GM18498 (cell line): Measurements from ENCODE around the gene POU4F3.

ENCODE experiments used
- ATAC-seq: cut with Tn5 transposase; IDR thresholded peaks from one replicate; pipeline ENCODE4 v1.9.1; 2021; ENCODE audit warnings: mild to moderate bottlenecking, moderate library complexity; ENCODE audit not compliant: unreplicated experiment

Gene POU4F3

DNA sequence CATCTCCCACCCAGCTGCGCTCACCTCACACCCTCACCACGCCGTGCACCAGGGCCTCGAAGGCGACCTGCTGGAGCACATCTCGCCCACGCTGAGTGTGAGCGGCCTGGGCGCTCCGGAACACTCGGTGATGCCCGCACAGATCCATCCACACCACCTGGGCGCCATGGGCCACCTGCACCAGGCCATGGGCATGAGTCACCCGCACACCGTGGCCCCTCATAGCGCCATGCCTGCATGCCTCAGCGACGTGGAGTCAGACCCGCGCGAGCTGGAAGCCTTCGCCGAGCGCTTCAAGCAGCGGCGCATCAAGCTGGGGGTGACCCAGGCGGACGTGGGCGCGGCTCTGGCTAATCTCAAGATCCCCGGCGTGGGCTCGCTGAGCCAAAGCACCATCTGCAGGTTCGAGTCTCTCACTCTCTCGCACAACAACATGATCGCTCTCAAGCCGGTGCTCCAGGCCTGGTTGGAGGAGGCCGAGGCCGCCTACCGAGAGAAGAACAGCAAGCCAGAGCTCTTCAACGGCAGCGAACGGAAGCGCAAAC is 1.1 kb downstream of the POU4F3 start:
- no peak for ATAC-seq

- ATAC-seq: no peak
These were observed 1.8 kb downstream of the POU4F3 start for GRCh38 chr5:146340260-146341081.

DNA sequence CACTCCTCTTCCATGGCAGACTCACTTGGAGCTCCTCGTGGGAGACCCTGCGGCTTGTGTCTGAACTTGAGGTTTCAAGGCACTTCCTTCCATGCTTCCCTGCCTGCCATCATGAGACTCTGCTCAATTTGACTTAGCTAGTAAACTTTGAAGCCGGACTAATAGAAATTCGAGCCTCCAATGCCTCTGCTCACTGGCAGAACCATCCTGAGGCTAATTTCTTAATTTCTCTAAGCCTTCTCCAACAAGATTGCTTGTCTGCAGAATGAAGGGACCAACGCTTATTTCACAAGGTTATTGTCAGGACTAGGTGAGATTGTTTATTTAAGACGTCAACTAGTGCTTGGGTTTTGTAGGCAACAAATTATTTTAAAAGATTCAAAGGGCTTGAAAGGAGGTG is 3.2 kb downstream of the POU4F3 start:
- ATAC-seq: no peak

GRCh38 chr5:146342519-146342881 is 3.9 kb downstream of the POU4F3 start:
- no peak for ATAC-seq

DNA sequence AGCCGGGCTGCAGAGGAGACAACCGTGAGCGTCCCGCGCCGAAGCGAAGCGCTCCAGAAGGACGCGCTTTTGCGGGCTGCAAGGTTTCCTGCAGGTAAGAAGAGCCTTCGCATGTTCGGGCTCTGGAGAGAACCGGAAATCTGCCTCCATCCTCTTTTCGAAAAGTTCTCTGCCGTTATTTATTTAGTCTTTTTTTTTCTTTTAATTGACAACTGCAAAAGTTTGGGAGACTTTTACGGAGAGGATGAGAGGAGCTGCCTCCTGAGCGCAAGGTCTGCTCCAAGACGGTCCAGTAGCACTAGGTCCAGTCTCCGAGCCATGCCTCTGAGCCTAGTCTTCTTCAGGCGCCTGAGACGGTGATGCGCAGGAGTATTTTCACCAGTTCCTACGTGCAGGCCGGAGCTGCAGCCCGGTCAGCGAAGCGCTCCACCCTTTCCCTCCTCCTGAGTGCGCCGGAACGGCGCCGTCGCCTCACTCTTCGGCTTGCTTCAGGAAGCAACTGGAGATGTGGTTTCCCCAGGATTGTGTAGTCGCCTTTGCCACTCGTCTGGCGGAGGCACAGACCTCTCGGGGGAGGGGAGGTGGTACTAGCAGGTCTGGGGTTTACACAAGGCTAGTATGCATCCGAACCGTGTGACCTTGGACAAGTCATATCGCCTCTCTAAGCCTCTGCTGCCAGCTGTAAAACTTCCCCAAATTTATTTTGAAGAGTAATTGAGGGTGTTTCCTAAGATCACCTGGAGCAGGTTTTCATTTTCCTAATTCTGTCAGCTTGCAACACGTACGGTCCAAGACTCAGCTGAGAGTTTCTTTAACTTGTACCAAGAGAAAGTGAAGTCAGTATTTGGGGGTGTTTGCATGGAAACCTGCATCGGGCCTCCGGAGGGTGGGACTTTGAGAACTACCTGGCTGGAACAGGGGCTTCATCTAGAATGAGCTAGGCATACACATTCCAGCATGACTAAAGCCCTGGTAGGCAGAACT is 4.5 kb downstream of the POU4F3 start:
- no peak for ATAC-seq

DNA sequence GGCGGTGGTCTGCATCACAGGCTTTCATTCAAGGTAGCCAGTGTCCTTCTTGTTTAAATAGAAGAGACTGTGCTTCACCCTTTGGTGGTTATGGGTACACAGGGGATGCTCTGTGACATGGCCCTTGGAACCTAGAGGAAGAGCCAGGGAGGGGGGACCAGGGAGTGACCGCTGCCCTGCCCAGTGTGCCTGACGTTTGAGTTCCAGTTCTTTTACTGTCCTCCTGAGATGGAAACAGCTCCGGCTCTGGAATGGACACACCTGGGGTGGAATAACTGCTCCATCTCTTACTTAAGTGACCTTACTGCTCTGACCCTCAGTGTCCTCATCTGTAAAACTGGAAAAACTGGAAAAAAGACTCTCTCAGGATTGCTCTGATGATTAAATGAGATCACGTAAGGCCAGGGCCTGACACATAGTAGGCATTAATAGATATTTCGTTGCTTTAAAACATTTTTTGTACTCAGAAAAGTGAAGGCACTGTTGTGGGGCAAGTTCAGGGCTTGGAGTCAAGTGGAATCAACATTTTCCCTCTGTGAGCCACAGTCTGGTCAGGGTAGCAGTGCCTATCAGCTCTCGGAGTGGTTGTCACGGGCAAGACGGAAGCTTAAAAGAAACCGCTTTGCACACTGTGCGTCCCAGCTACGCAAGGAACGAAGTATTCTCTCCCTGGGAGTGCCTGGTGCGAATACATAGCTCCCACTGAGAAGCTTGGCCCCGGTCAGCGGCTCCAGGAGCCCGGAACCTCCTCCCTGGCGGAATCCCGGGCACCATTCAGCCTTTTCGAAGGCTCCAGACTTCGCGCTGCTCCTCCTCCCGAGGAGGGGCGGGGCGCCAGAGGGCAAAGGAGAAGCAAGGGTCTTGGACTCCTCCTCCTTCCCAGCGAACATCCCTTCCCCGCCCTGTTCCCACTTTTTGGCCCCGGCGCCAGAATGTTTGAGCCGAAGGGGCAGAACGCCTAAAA is 5.8 kb downstream of the POU4F3 start:
- no peak for ATAC-seq

DNA sequence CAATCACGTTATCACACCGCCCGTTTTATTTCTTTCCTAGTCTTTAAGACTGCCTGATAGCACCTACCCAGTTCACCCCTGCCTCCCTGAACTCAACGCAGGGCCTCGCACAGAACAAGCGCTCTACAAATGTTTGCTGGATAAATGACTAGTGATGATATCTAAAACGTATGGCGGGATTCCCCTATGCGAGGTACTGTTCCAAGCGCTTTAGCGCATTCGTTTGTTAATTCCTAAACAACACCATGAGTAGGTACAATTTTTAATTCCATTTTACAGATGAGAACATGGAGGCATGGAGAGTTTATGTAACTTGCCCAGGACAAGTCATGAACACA is 6.6 kb downstream of the POU4F3 start:
- no peak for ATAC-seq

GRCh38 chr5:146345578-146346366 is 7.1 kb downstream of the POU4F3 start:
- ATAC-seq: no peak

- no peak for ATAC-seq
These were observed 18.5 kb downstream of the POU4F3 start for GRCh38 chr5:146357126-146357525.

DNA sequence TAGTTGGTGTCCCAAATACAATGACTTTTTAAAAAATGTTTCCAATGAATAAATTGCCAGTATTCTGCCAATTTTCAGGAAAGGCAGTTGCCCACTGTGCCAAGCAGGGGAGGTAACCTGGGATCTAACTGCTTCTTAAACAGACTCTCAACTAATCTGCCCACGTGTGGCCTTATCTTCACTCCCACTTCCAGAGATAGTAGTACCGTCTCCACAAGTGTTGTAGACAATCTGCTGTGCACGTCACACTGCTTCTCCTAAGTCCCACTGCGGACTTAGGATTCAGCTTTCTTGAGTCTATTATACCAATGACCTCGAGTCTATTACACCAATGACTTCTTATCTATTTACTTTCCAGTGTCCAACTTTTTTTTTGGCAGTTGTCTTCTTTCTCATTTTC is 21.2 kb downstream of the POU4F3 start:
- ATAC-seq: no peak

GRCh38 chr5:146363161-146363874 is 24.7 kb downstream of the POU4F3 start:
- no peak for ATAC-seq

DNA sequence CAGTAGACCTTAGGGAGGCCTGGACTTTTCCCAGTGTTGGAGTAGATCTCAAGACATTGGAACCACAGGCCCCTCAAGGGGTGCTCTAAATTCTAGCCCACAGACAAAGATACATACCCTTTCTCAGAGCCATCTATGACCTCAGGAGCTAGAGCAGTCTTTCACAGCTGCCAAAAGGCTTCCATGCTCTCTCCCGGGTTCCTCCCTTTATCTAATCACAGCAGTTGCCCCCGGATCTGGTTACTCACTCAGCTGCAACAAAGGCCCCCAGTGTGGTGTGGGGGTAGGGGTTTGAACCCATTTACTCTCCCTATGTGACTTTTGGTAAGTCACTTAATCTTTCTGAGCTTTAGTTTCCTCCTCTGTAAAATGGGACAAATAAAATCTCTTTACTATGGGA is 27.0 kb downstream of the POU4F3 start:
- ATAC-seq: no peak

GRCh38 chr5:146366904-146367303 is 28.3 kb downstream of the POU4F3 start:
- ATAC-seq: no peak

GRCh38 chr5:146368137-146368536 is 29.5 kb downstream of the POU4F3 start:
- no peak for ATAC-seq

- ATAC-seq: no peak
These were observed 31.1 kb downstream of the POU4F3 start for GRCh38 chr5:146369691-146370090.

- no peak for ATAC-seq
These were observed 38.2 kb downstream of the POU4F3 start for GRCh38 chr5:146376821-146377220.

DNA sequence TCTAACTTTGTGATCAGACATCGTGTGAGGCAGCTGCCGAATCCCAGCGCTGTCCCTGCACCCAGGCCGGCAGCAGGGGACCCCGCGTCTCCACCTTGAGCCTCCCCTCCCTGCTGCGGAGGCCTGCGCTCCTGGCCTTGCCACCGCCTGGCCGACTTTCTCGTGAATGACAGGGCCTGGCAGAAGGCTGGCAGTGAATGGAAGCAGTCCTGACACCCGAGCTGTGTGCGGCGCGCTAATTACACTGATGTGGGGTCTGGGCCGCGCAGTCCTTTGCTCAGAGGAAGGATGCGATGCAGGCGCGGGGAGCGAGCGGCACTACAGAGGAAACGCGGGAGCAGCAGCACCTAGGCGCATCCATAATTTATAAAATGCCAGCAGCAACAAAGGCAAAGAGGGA is 40.3 kb downstream of the POU4F3 start:
- ATAC-seq: no peak

- no peak for ATAC-seq
These were observed 42.1 kb downstream of the POU4F3 start for GRCh38 chr5:146380714-146381113.

- no peak for ATAC-seq
These were observed 49.7 kb downstream of the POU4F3 start for GRCh38 chr5:146388386-146388785.
